Rectal smooth muscle tissue (tissue), 1 donor: ENCODE measurements around the gene DSCAM.

Source experiments
- H3K27ac ChIP-seq: one replicate; pipeline ENCODE4 v1.7.0; 2013; ENCODE audit warnings: low read depth, low read length, inconsistent platforms
- H3K27me3 ChIP-seq: one replicate; pipeline ENCODE4 v1.7.0; 2013; ENCODE audit warnings: low read length; ENCODE audit not compliant: control insufficient read depth, insufficient read depth
- H3K36me3 ChIP-seq: one replicate; pipeline ENCODE4 v1.7.0; 2013; ENCODE audit warnings: low read length; ENCODE audit not compliant: control insufficient read depth, insufficient read depth
- H3K4me1 ChIP-seq: one replicate; pipeline ENCODE4 v1.7.0; 2013; ENCODE audit warnings: low read length; ENCODE audit not compliant: control insufficient read depth, insufficient read depth
- H3K4me3 ChIP-seq: one replicate; pipeline ENCODE4 v1.7.0; 2013; ENCODE audit warnings: low read length
- H3K9ac ChIP-seq: one replicate; pipeline ENCODE4 v1.7.0; 2013; ENCODE audit warnings: low read length

DSCAM gene

GRCh38 chr21:40512590-40512989 is 334.4 kb downstream of the DSCAM start:
- H3K27ac ChIP-seq, result no peak overlapping the region
- H3K4me1 ChIP-seq, result no peaks in the 10 kb centered on the region
- no peaks in the 10 kb centered on the region for H3K36me3 ChIP-seq
- H3K4me3 ChIP-seq, result no peak overlapping the region
- H3K9ac ChIP-seq, result no peak overlapping the region
- no peaks in the 10 kb centered on the region for H3K27me3 ChIP-seq

- Histone ChIP-seq H3K4me3 (no peak overlapping the region), H3K36me3 (no peaks in the 10 kb centered on the region), H3K9ac (no peak overlapping the region), H3K27ac (no peak overlapping the region), H3K4me1 (no peaks in the 10 kb centered on the region), H3K27me3 (no peaks in the 10 kb centered on the region)
Observed at GRCh38 chr21:40507978-40508377, 339.0 kb downstream of the DSCAM start.

- no peaks in the 10 kb centered on the region for H3K4me1 ChIP-seq
- no peaks in the 10 kb centered on the region for H3K36me3 ChIP-seq
- no peak overlapping the region for H3K4me3 ChIP-seq
- H3K9ac ChIP-seq, result no peak overlapping the region
- no peaks in the 10 kb centered on the region for H3K27me3 ChIP-seq
- H3K27ac ChIP-seq, result no peak overlapping the region
Observed at GRCh38 chr21:40505681-40506080, 341.3 kb downstream of the DSCAM start.

GRCh38 chr21:40505244-40505643 is 341.7 kb downstream of the DSCAM start:
- Histone ChIP-seq H3K9ac (no peak overlapping the region), H3K4me3 (no peak overlapping the region), H3K36me3 (no peaks in the 10 kb centered on the region), H3K27ac (no peak overlapping the region), H3K27me3 (no peaks in the 10 kb centered on the region), H3K4me1 (no peaks in the 10 kb centered on the region)

- no peaks in the 10 kb centered on the region for H3K27me3 ChIP-seq
- no peaks in the 10 kb centered on the region for H3K4me1 ChIP-seq
- H3K36me3 ChIP-seq, result no peaks in the 10 kb centered on the region
- no peak overlapping the region for H3K4me3 ChIP-seq
- H3K27ac ChIP-seq, result no peak overlapping the region
- H3K9ac ChIP-seq, result no peak overlapping the region
Observed at GRCh38 chr21:40504825-40505224, 342.1 kb downstream of the DSCAM start.

GRCh38 chr21:40496116-40496515 is 350.8 kb downstream of the DSCAM start:
- no peaks in the 10 kb centered on the region for H3K36me3 ChIP-seq
- no peak overlapping the region for H3K27ac ChIP-seq
- no peaks in the 10 kb centered on the region for H3K4me1 ChIP-seq
- no peak overlapping the region for H3K4me3 ChIP-seq
- no peak overlapping the region for H3K9ac ChIP-seq
- no peaks in the 10 kb centered on the region for H3K27me3 ChIP-seq

GRCh38 chr21:40490408-40490807 is 356.6 kb downstream of the DSCAM start:
- Histone ChIP-seq H3K36me3 (no peaks in the 10 kb centered on the region), H3K27ac (no peak overlapping the region), H3K4me3 (no peak overlapping the region), H3K4me1 (no peaks in the 10 kb centered on the region), H3K27me3 (no peaks in the 10 kb centered on the region), H3K9ac (no peak overlapping the region)

- Histone ChIP-seq H3K27me3 (no peaks in the 10 kb centered on the region), H3K9ac (no peak overlapping the region), H3K4me1 (no peaks in the 10 kb centered on the region), H3K36me3 (no peaks in the 10 kb centered on the region), H3K4me3 (no peak overlapping the region), H3K27ac (no peak overlapping the region)
Observed at GRCh38 chr21:40489001-40489400, 358.0 kb downstream of the DSCAM start.

- no peak overlapping the region for H3K9ac ChIP-seq
- H3K27ac ChIP-seq, result no peak overlapping the region
- H3K27me3 ChIP-seq, result no peaks in the 10 kb centered on the region
- no peaks in the 10 kb centered on the region for H3K4me1 ChIP-seq
- H3K4me3 ChIP-seq, result no peak overlapping the region
- no peaks in the 10 kb centered on the region for H3K36me3 ChIP-seq
Observed at GRCh38 chr21:40481764-40482163, 365.2 kb downstream of the DSCAM start.

- Histone ChIP-seq H3K27ac (no peak overlapping the region), H3K36me3 (no peaks in the 10 kb centered on the region), H3K9ac (no peak overlapping the region), H3K27me3 (no peaks in the 10 kb centered on the region), H3K4me3 (no peak overlapping the region), H3K4me1 (no peaks in the 10 kb centered on the region)
Observed at GRCh38 chr21:40474513-40474912, 372.4 kb downstream of the DSCAM start.

- Histone ChIP-seq H3K9ac (no peak overlapping the region), H3K4me1 (no peaks in the 10 kb centered on the region), H3K27ac (no peak overlapping the region), H3K27me3 (no peaks in the 10 kb centered on the region), H3K4me3 (no peak overlapping the region), H3K36me3 (no peaks in the 10 kb centered on the region)
Observed at GRCh38 chr21:40472013-40472412, 374.9 kb downstream of the DSCAM start.

GRCh38 chr21:40471103-40471502 is 375.9 kb downstream of the DSCAM start:
- Histone ChIP-seq H3K4me3 (no peak overlapping the region), H3K27me3 (no peaks in the 10 kb centered on the region), H3K4me1 (no peaks in the 10 kb centered on the region), H3K27ac (no peak overlapping the region), H3K9ac (no peak overlapping the region), H3K36me3 (no peaks in the 10 kb centered on the region)

- no peak overlapping the region for H3K27ac ChIP-seq
- H3K27me3 ChIP-seq, result no peaks in the 10 kb centered on the region
- no peaks in the 10 kb centered on the region for H3K4me1 ChIP-seq
- no peak overlapping the region for H3K9ac ChIP-seq
- H3K4me3 ChIP-seq, result no peak overlapping the region
- H3K36me3 ChIP-seq, result no peaks in the 10 kb centered on the region
Observed at GRCh38 chr21:40466893-40467483, 380.0 kb downstream of the DSCAM start.
